Rectal smooth muscle tissue (tissue), 1 donor: ENCODE measurements around the gene TMEM247.

Experiments
- H3K27ac ChIP-seq: one replicate; pipeline ENCODE4 v1.7.0; 2013; ENCODE audit warnings: low read depth, low read length, inconsistent platforms
- H3K27me3 ChIP-seq: one replicate; pipeline ENCODE4 v1.7.0; 2013; ENCODE audit warnings: low read length; ENCODE audit not compliant: control insufficient read depth, insufficient read depth
- H3K36me3 ChIP-seq: one replicate; pipeline ENCODE4 v1.7.0; 2013; ENCODE audit warnings: low read length; ENCODE audit not compliant: control insufficient read depth, insufficient read depth
- H3K4me1 ChIP-seq: one replicate; pipeline ENCODE4 v1.7.0; 2013; ENCODE audit warnings: low read length; ENCODE audit not compliant: control insufficient read depth, insufficient read depth
- H3K4me3 ChIP-seq: one replicate; pipeline ENCODE4 v1.7.0; 2013; ENCODE audit warnings: low read length
- H3K9ac ChIP-seq: one replicate; pipeline ENCODE4 v1.7.0; 2013; ENCODE audit warnings: low read length

TMEM247 gene

GRCh38 chr2:46444732-46445131, 34.6 kb upstream of the TMEM247 start:
- H3K27ac ChIP-seq, result no peak overlapping the region
- H3K36me3 ChIP-seq, result no peaks in the 10 kb centered on the region
- no peaks in the 10 kb centered on the region for H3K4me1 ChIP-seq
- H3K9ac ChIP-seq, result no peak overlapping the region
- H3K27me3 ChIP-seq, result no peaks in the 10 kb centered on the region
- H3K4me3 ChIP-seq, result no peak overlapping the region

GRCh38 chr2:46445556-46445955, 33.8 kb upstream of the TMEM247 start:
- H3K4me3 ChIP-seq, result no peak overlapping the region
- H3K4me1 ChIP-seq, result no peaks in the 10 kb centered on the region
- no peak overlapping the region for H3K27ac ChIP-seq
- H3K27me3 ChIP-seq, result no peaks in the 10 kb centered on the region
- no peaks in the 10 kb centered on the region for H3K36me3 ChIP-seq
- no peak overlapping the region for H3K9ac ChIP-seq

GRCh38 chr2:46446871-46447568, 32.3 kb upstream of the TMEM247 start:
- Histone ChIP-seq H3K9ac (no peak overlapping the region), H3K4me3 (no peak overlapping the region), H3K27ac (no peak overlapping the region), H3K27me3 (no peaks in the 10 kb centered on the region), H3K36me3 (no peaks in the 10 kb centered on the region), H3K4me1 (peaks cover 5% of the 10 kb centered on the region)

GRCh38 chr2:46447649-46448048, 31.7 kb upstream of the TMEM247 start:
- no peak overlapping the region for H3K4me3 ChIP-seq
- H3K27ac ChIP-seq, result no peak overlapping the region
- H3K9ac ChIP-seq, result no peak overlapping the region
- H3K27me3 ChIP-seq, result no peaks in the 10 kb centered on the region
- peaks cover 5% of the 10 kb centered on the region for H3K4me1 ChIP-seq
- no peaks in the 10 kb centered on the region for H3K36me3 ChIP-seq

GRCh38 chr2:46448111-46448510, 31.3 kb upstream of the TMEM247 start:
- H3K9ac ChIP-seq, result no peak overlapping the region
- H3K27ac ChIP-seq, result no peak overlapping the region
- H3K4me1 ChIP-seq, result peaks cover 5% of the 10 kb centered on the region
- H3K36me3 ChIP-seq, result no peaks in the 10 kb centered on the region
- H3K4me3 ChIP-seq, result no peak overlapping the region
- no peaks in the 10 kb centered on the region for H3K27me3 ChIP-seq

- no peaks in the 10 kb centered on the region for H3K27me3 ChIP-seq
- H3K4me1 ChIP-seq, result peaks cover 5% of the 10 kb centered on the region
- no peaks in the 10 kb centered on the region for H3K36me3 ChIP-seq
- no peak overlapping the region for H3K27ac ChIP-seq
- no peak overlapping the region for H3K4me3 ChIP-seq
- H3K9ac ChIP-seq, result no peak overlapping the region
These were observed 30.7 kb upstream of the TMEM247 start for GRCh38 chr2:46448641-46449040.

GRCh38 chr2:46449700-46450099, 29.7 kb upstream of the TMEM247 start:
- Histone ChIP-seq H3K27ac (no peak overlapping the region), H3K27me3 (no peaks in the 10 kb centered on the region), H3K4me3 (no peak overlapping the region), H3K9ac (no peak overlapping the region), H3K36me3 (no peaks in the 10 kb centered on the region), H3K4me1 (peaks cover 5% of the 10 kb centered on the region)

GRCh38 chr2:46451131-46451711, 28.1 kb upstream of the TMEM247 start:
- Histone ChIP-seq H3K9ac (no peak overlapping the region), H3K36me3 (no peaks in the 10 kb centered on the region), H3K4me1 (peaks cover 5% of the 10 kb centered on the region), H3K27ac (no peak overlapping the region), H3K4me3 (no peak overlapping the region), H3K27me3 (no peaks in the 10 kb centered on the region)

GRCh38 chr2:46456789-46457188, 22.6 kb upstream of the TMEM247 start:
- Histone ChIP-seq H3K4me3 (no peak overlapping the region), H3K4me1 (peaks cover 13% of the 10 kb centered on the region), H3K27ac (no peak overlapping the region), H3K36me3 (no peaks in the 10 kb centered on the region), H3K27me3 (no peaks in the 10 kb centered on the region), H3K9ac (no peak overlapping the region)

- H3K36me3 ChIP-seq, result no peaks in the 10 kb centered on the region
- H3K27me3 ChIP-seq, result no peaks in the 10 kb centered on the region
- no peak overlapping the region for H3K4me3 ChIP-seq
- no peak overlapping the region for H3K27ac ChIP-seq
- no peak overlapping the region for H3K9ac ChIP-seq
- peaks cover 13% of the 10 kb centered on the region for H3K4me1 ChIP-seq
These were observed 20.4 kb upstream of the TMEM247 start for GRCh38 chr2:46458763-46459500.

- no peaks in the 10 kb centered on the region for H3K27me3 ChIP-seq
- H3K27ac ChIP-seq, result peak overlapping the region; percentile 44
- no peak overlapping the region for H3K4me3 ChIP-seq
- no peak overlapping the region for H3K9ac ChIP-seq
- H3K36me3 ChIP-seq, result no peaks in the 10 kb centered on the region
- peaks cover 13% of the 10 kb centered on the region for H3K4me1 ChIP-seq
These were observed 19.7 kb upstream of the TMEM247 start for GRCh38 chr2:46459694-46460093.

- H3K36me3 ChIP-seq, result no peaks in the 10 kb centered on the region
- H3K27ac ChIP-seq, result peak overlapping the region; percentile 44
- H3K4me3 ChIP-seq, result no peak overlapping the region
- H3K4me1 ChIP-seq, result peaks cover 13% of the 10 kb centered on the region
- H3K27me3 ChIP-seq, result no peaks in the 10 kb centered on the region
- H3K9ac ChIP-seq, result no peak overlapping the region
These were observed 19.0 kb upstream of the TMEM247 start for GRCh38 chr2:46460241-46460921.
